Measurements from ENCODE around the gene SH3GL3.

Gene SH3GL3

DNA sequence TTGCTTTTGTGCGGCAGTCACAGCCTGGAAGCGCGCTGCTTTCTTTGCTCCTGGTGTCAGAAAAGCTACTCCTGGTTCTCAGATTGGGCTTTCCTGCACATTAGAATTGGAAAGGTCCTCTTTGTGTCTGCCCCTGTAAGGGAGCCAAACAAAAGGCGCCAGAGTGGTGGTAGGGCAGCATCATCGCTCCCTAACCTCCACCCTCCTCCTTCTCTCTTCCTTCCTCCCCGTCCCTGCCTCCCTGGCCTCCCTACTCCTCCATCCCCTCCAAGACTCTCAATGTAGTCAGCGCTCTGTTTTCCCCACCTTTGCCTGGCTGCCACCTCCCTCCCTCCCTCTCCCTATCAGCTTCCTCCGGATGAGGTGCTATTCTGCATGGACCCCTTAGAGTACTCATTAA is 65.3 kb downstream of the SH3GL3 start:
- DNase-seq = no peak

DNA sequence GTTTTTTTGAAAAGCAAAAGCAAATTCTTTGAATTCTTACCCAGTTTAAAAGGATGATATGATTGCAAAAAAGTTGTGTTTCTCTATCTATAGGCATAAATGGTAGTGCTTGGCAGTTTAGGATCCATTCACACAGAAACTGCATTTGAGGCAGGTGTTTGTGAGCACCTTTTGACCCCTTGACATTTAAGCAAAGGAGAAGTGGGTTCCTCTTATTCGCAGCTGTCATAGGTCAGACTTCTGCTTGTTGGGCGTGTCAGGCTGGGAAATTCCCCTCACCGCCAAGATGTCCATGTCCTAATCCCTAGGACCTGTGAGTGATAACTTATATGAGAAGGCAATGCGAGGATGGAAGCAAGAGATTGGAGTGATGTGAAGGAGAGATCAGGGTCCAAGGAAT is 67.4 kb downstream of the SH3GL3 start:
- DNase-seq = no peak

DNA sequence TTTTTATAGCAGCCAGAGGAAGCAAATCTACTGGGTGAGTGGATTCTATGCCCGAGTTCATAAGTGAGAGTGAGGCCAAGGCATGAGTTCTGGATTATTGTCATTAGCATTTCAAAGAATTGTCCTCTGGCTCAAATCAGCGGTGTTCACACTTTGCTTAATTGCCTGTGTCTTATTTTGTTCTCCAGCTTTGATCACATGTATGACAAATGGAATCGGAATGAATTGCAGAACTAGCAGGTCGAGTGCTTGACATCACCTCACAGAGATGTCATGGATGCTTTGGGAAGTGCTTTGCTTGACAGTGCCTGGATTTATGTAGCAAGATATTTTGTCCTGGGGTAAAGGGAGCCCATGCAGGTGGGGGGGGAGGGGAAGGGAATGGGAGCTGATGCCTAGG is 68.0 kb downstream of the SH3GL3 start:
- DNase-seq = no peak

DNA sequence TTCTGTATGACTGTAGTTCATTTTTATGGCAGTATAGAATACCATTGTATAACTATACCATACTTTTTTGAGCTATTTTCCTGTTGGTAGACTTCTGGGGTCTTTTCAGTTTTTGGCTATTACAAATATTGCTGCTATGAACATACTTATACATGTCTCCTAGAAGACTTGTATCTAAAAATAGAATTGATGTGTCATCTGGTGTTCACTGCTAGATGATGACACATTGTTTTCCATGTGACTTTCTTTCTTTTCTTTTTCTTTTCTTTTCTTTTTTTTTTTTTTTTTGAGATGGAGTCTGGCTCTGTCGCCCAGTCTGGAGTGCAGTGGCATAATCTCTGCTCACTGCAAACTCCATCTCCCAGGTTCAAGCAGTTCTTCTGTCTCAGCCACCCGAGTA is 69.8 kb downstream of the SH3GL3 start:
- DNase-seq = no peak

DNA sequence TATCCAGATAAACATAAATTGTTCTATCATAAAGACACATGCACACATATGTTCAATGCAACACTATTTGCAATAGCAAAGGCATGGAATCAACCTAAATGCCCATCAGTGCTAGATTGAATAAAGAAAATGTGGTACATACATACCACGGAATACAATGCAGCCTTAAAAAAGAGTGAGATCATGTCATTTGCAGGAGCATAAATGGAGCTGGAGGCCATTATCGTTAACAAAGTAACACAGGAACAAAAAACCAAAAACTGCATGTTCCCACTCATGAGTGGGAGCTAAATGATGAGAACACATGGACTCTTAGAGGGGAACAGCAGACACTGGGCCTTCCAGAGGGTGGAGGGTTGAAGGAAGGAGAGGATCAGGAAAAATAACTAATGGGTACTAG is 79.2 kb downstream of the SH3GL3 start:
- no peak for DNase-seq

DNA sequence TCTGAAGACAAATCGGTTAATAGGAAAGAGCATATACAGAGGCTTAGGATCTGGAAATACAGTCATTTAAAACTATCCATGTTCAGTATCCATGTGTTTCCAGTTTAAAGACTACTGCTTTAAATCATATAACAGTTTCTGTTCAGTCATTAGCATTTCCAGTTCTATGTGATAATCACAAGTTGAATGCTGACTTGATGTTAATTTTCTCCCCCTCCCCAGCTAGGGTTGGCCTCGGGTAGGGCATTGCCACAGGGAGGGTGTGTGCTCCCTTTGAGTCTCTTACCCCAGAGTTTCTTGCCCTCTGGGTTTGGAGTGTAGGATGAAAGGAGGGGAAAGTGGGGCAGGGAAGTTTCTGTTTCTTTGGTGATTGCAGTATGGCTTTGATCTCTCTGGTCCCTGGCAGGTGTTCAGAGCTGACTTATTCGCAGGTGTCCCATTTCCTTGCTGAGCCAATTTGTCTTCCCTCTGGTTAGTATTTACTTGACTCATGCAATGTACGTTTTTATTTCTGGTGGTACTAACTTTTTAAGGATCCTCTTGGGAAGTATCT is 86.3 kb downstream of the SH3GL3 start:
- no peak for DNase-seq

DNA sequence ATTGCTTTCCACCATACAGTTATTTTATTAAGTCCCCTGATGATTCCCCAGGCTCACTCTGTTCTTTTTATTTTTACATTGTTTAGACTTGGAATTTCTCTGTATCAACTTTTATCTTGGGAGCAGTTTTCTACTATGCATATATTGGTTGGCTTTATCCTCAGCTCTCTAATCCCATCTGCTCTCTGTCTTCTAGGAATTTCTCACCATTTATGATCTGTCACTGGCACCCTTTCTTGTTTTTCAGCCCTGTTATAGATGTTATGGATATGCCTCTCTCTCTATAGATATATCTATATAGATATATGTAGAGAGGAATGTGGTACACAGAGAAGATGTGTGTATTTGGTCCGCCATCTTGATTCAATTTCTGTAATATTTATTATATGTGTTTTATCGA is 90.5 kb downstream of the SH3GL3 start:
- DNase-seq = no peak

DNA sequence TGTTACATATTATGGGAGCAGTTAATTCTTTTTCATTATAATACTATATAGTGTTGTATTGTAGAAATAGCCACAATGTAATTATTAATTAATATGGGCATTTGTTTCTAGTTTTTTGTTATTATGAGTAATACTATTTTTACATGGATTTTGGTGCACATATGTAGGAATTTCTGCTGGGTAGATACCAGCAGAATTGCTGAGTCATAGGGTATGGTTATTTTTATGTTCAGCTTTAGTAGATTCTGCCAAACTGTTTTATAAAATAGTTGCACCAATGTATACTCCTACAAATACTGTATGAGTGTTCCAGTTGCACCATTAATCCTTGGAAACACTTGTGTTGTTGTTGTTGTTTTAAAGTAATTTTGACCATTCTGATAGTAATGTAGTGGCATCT is 91.5 kb downstream of the SH3GL3 start:
- DNase-seq = no peak

DNA sequence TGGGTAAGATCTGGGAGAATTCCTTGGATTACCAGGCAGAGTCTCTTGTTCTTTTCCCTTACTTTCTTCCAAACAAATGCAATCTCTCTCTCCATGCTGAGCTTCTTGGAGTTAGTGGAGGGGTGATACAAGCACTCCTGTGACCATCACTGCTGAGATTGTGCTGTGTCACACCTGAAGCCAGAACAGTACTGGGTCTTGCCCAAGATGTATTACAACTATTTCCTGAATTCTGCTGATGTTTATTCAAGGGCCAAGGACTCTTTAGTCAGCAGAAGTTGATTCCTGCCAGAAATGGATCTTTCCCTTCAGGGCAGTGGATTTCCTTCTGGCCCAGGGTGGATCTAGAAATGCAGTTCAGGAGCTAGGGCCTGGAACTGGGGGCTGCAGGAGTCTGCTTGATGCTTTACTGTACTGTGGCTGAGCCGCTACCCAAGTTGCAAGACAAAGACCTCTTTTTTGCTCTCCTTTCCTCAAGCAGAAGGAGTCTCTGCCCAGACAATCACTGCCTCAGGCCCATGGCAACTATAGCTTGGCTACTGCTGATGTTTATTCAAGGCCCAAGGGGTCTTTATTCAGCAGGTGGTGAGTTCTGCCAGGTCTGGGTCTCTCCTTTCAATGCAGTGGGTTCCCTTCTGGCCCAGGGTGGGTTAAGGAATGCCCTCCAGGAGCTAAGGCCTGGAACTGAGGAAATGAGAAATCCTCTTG is 98.8 kb downstream of the SH3GL3 start:
- DNase-seq = no peak

DNA sequence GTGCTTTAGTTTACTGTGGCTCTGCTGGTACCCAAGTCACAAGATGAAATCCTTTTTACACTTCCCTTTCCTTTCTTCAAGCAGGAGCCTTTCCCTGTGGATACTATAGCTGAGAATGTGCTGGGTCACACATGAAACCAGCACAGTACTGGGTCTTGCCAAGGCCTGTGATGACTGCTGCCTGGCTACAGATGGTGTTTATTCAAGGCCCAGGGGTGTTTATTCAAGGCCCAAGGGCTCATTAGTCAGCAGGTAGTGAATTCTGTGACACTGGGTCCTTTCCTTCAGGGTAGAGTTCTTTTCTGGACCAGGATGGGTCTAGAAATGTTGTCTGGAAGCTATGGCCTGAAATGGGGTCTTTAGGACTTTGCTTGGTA is 99.4 kb downstream of the SH3GL3 start:
- no peak for DNase-seq

DNA sequence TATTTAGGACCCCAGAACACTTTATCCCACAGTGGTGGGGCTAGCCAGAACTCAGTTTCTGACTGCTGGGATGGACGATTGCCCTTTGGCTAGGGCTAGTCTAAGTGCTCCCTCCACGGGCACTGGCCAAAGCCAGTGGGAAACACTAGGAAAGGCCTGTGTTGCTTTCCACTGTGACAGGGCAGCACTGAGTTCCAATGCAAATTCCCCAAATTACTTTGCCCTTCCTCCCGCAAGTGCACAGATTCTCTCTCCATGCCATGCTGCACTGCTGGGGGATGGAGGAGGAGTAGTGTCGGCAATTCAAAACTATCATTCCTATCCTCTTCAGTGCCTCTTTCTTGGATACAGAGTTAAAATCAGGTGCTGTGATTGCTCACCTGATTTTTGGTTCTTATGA is 100.0 kb downstream of the SH3GL3 start:
- DNase-seq = no peak

DNA sequence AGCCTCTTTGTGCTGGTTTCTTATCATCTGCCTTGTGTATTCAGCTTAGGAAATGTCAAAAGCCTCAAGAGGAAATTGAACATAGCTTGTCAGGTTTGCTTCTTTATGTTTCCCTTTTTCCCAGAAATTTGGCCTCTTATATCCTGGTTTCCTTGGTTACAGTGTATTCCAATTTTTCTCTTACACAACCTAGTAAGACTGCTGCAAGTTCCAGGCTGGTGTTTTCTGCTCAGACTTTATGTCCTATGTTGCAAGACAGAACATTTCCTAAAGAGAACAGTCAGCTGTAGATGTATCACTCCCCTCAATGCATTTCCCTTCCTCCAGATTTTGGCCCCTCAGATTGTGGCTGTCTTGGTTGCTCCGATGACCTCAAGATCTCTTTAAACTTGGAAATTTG is 102.5 kb downstream of the SH3GL3 start:
- DNase-seq = no peak

DNA sequence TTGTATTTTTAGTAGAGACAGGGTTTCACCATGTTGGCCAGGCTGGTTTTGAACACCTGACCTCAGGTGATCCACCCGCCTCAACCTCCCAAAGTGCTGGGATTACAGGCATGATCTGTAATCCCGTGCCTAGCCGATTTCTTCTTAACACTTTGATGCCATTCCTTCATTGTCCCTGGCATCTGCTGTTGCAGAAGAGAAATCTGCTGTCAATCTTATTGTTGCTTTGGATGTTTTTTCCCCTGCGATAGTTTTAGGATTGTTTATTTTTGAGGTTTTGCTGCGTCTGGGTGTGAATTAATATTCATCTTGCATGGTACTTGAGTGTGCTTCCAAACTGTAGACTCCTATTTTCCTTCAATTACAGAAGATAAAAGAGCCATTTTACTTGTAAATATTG is 107.4 kb downstream of the SH3GL3 start:
- DNase-seq = no peak

DNA sequence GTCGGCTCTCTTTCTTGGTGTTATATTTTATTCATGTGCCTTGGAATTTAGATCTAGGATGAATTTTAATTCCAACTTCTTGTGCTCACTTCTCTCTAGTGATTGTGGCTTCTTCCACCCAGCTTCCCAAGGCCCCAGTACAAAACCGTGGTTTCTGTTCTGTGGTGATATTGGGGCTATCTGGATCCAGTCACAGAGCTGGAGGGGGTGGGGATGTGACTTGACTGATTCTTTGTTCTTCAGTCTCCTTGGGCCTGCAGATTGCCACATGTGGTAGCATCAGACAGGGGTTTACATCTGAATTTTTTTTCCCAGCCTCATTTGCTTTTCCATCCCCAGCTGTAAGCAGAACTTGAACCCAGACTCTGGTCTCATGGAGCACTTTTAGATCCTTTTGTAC is 108.2 kb downstream of the SH3GL3 start:
- DNase-seq = no peak

DNA sequence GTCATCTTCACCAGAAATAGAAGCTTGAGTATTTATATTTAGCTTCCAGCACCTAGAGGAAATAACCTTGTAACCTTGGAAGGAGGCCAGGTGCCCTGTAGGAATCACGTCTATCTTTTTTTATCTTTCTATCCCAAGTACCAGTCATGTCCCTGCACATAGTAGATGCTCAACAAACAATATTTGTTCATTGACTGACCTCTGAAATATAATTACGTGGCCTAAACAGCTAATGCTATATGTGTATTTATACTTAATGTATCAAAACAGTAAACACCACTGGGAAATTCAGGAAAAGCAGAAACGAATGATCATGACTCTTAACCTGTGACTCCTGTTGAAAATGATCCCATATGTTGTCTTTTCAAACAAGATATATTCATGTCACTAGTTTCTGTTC is 108.9 kb downstream of the SH3GL3 start:
- DNase-seq = no peak

DNA sequence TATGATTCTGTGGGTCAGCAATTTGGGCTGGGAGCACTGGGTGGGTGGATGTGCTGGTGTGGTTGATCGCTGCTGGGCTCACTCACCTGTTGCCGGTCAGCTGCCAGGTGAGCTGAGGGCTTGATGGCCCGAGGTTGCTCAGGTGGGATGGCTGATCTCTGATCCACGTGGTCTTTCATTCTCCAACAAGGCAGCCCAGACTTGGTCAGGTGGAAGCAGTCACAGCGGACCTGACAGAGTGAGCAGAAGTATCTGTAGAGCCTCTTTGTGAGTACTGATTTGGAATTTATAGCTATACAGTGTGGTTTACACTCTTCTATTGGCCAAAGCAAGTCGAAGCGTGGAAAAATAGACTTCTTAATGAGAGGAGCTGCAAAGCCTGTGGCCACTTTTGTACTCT is 109.6 kb downstream of the SH3GL3 start:
- no peak for DNase-seq

DNA sequence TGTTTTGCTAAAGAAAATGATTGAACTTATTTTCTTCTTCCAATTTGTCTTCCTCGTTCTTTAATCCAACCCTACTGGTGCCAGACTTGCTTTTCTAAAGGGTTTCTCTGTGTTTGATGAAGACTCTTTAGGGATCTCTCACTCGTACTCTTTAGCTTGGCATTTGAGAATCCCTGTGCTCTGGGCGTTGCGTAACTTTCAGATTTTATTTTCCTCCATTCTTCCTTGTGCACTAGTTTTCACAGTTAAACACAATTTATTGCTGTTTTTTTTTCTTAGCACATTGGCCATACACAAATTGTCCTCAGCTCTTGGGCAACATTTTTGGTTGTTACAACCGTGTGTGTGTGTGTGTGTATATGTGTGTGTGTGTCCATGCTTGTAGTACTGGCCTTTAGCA is 111.0 kb downstream of the SH3GL3 start:
- no peak for DNase-seq

DNA sequence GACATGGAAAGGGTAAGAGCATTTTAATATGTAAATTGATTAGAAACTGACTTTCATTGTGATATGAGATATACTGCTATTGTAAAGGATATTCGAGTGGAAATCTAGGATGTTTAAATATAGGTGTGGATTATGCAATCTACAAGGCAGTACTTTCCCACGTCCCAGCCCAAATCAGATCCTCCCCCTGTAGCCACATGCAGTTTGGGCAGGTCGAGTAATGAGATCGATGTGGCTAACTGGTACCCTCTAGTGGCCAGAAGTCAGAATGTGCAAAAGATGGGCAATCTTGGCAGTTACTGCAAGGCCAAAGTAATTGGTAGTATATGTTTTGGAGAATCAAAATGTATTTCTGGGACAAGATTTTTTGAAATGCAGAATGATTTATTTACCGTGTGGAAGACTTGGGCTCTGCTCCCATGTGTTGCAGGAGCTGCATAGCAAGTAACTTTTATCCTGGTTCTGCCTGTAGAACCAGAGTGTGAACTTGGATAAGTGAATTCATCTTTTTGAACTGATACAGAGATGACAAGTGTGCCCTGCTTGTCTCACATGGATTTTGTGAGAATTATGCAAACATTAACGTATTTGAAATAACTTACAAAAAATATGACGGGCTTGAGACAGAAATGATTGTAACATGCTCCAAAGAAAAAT is 112.3 kb downstream of the SH3GL3 start:
- no peak for DNase-seq

DNA sequence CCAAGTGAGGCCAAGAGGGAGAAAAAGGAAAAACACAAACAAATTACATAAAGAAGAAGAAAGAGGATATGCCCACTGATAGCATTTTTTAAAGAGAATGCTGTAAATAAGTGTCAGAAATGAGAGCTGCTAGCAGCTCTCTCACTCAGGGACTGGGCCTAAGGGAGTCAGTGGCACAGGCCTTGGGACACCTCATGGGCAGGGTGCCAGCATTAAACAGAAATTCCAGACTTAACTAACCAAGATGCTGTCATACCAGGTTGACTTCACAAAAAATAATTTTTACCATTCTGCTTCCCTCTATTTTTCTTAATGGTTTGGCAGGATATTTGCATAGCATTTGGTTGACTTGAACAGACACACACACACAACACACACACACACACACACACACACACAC is 114.5 kb downstream of the SH3GL3 start:
- no peak for DNase-seq

DNA sequence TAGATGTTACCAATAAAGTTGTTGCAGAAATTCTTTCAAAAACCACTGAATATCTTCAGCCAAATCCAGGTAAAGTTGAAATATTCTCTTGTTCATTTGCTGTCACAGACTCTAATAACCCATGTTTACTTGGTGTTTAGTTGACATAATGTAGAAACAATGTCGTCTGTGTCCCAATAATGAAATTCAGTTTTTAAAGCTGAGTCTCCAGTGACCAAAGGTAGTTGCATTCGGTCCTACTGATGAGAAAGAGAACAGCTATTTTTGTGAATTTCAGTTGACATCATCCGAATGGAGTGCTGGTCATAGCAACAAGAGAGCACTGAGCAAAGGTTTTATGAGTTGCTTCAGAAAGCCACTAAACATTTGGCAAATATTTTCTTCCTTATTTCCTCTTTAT is 118.0 kb downstream of the SH3GL3 start:
- no peak for DNase-seq

DNA sequence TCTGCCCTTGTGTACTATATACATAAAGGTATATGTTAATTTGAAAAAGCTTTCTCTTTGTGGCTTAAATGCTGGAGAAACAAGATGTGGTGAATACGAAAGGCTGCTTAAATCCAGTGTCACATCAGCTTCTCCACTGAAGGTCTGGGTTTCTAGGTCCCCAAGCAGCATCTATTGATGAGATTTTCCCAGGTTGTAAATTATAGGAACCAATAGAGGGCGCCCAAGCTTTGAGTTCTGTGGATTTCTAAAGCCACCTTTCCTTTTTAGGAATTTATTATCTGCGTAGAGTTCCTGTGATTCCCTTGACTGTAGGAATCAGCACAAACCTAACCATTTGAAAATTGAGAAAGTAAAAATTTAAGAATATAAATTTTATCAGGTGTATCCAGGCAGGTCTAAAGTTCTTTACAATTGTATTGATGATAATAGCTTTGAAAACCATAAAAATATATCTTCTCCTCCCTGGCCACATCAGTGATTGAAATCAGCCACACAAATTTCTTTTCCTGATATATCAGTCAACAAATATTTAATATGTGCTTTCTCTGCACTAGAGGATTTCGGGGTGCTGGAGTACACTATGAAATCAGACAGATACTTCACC is 118.5 kb downstream of the SH3GL3 start:
- no peak for DNase-seq

DNA sequence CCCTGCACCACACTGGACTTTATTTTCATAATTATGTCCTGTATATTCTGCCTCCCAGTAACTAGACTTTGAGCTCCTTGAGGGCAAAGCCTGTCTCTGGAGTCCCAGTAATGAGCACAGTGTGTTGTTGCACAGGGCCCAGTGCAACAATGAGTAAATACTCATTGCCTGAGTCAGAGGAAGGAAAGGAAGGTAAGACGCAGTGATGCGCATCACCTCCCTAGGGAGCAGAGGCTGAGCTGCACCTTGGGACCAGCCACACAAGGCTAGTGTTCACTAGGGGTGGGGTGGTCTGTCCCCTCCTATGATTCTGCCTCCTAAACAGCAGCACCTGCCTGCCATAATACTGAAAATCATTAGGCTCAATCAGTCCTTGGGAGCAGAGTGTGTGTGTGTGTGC is 120.2 kb downstream of the SH3GL3 start:
- no peak for DNase-seq

DNA sequence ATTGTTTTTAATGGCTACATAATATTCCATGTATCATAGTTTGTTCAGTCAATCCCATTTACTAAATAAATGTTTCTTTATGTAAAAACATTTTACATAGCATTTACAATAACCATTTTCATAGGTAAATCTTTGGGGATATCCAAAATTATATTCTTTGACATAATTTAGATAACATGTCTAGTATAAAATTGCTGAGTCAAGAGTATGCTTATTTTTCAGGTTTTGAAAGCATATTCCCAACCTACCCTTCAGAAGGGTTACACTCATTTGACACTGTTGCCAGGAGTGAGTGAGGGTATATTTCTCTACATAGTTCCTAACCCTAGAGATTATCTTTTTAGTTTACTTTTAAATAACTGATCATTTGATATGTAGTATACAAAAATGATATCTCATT is 122.2 kb downstream of the SH3GL3 start:
- no peak for DNase-seq

DNA sequence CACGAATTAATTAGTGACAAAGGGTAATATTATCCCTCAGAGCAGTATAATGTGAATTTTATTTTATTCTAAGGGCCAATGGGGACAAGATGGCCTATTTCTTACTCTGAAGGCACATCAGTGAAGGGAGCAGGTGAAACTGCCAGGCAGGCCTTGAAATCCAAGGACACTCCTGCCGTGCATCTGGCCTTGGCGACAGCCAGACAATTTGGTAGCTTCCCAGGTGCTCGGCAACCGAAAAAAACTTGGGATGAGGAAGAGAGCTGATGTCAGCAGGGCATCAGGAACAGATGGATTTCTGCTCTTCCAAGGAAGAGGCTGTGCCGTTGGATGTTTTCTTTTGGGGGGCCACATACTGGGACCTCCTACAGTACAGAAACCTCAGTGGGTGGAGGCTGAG is 123.6 kb downstream of the SH3GL3 start:
- no peak for DNase-seq

All from bone marrow (tissue), 2 donors.